ENCODE results near the gene HYCC1.

- TF ChIP-seq CTCF (IDR thresholded peaks at IDR 0.05) = no peak
- TF ChIP-seq TCF7L2 (IDR thresholded peaks at IDR 0.05; ENCODE audit: low read depth, low read length) = no peak
- TF ChIP-seq SIN3A (IDR thresholded peaks at IDR 0.05; ENCODE audit: borderline replicate concordance, insufficient read depth, low read depth, low read length) = no peak
- no peak for TF ChIP-seq REST (IDR thresholded peaks at IDR 0.05; ENCODE audit: insufficient read depth in 1 of 2, low read depth in 2 of 2, low read length in 1 of 2)
- TF ChIP-seq POLR2AphosphoS5 (IDR thresholded peaks at IDR 0.05; ENCODE audit: low read depth, low read length) = no peak
Measured at GRCh38 chr7:23018750-23019149, 4.8 kb upstream of the HYCC1 start.

Measured in Panc1 (cell line).